Activated CD8-positive, alpha-beta T cell treated with anti-CD3 and anti-CD28 coated beads, Interleukin-2, amount 10 ng/mL, durations not matched to agents 7 days and 5 days (primary cell): ENCODE results near the gene DPYD. TPM values are rescaled to one million over a fixed set of nuclear protein-coding genes. Genes with fewer than 3 reads are reported as not detected.

Source experiments
- ATAC-seq: fragments of 150-1000 bp; cut with Tn5 transposase; one replicate; pipeline ENCODE4 v1.10.0; 2021; ENCODE audit warnings: moderate library complexity
- CTCF ChIA-PET: fragments of 350-600 bp; sonication (Branson Sonifier 250); formaldehyde crosslinking; loops from one replicate; lab custom pipeline; 2021; ENCODE audit warnings: antibody characterized with exemption; lab: Charles Lee
- POLR2A ChIA-PET: fragments of 350-600 bp; sonication (Branson Sonifier 250); formaldehyde crosslinking; loops from one replicate; lab custom pipeline; 2021; ENCODE audit warnings: antibody characterized with exemption; lab: Charles Lee
- DNase-seq: peaks from one replicate; pipeline ENCODE4 v3.0.0-alpha.2; 2020
- H3K27ac Mint-ChIP-seq: one replicate; pipeline ENCODE4 v1.8.0; 2021; ENCODE audit warnings: mild to moderate bottlenecking, mixed read lengths
- H3K27me3 Mint-ChIP-seq: one replicate; pipeline ENCODE4 v1.8.0; 2021; ENCODE audit warnings: low read depth, mixed read lengths
- H3K36me3 Mint-ChIP-seq: one replicate; pipeline ENCODE4 v1.8.0; 2021; ENCODE audit warnings: low read depth, mixed read lengths
- H3K4me1 Mint-ChIP-seq: one replicate; pipeline ENCODE4 v1.8.0; 2021; ENCODE audit warnings: low read depth, mixed read lengths
- H3K4me3 Mint-ChIP-seq: one replicate; pipeline ENCODE4 v1.8.0; 2021; ENCODE audit warnings: mild to moderate bottlenecking, mixed read lengths
- H3K9me3 Mint-ChIP-seq: one replicate; pipeline ENCODE4 v1.8.0; 2022; ENCODE audit warnings: mixed read lengths; ENCODE audit not compliant: insufficient read depth
- total RNA-seq, 2 experiments: library from RNA; stranded (reverse); gene quantifications; one replicate each; pipeline ENCODE4 v1.2.3, GENCODE V29; 2021

Gene DPYD
- total RNA-seq, 2 experiments from 2014 or later, result 41.1 to 43.3 TPM

- POLR2A ChIA-PET, result no interaction called here
Measured at GRCh38 chr1:97073169-97073568, 847.7 kb downstream of the DPYD start.

GRCh38 chr1:97071173-97071572 lies 849.7 kb downstream of the DPYD start:
- Mint-ChIP-seq H3K9me3 (no peaks in the 10 kb centered on the region), H3K4me1 (no peaks in the 10 kb centered on the region), H3K4me3 (no peak overlapping the region), H3K27me3 (no peaks in the 10 kb centered on the region), H3K27ac (no peak overlapping the region), H3K36me3 (no peaks in the 10 kb centered on the region)
- DNase-seq, result no peak
- ChIA-PET POLR2A (no interaction called here), CTCF (no interaction called here)
- ATAC-seq, result no peak

More at GRCh38 chr1:97073169-97073568, 847.7 kb downstream of the DPYD start:
- DNase-seq, result no peak
- Mint-ChIP-seq H3K4me1 (no peaks in the 10 kb centered on the region), H3K36me3 (no peaks in the 10 kb centered on the region), H3K9me3 (no peaks in the 10 kb centered on the region), H3K27me3 (no peaks in the 10 kb centered on the region), H3K27ac (no peak overlapping the region), H3K4me3 (no peak overlapping the region)
- ATAC-seq, result no peak
- CTCF ChIA-PET, result no interaction called here

GRCh38 chr1:97070376-97070775 lies 850.5 kb downstream of the DPYD start:
- Mint-ChIP-seq H3K4me1 (no peaks in the 10 kb centered on the region), H3K27ac (no peak overlapping the region), H3K4me3 (no peak overlapping the region), H3K9me3 (no peaks in the 10 kb centered on the region), H3K36me3 (no peaks in the 10 kb centered on the region), H3K27me3 (no peaks in the 10 kb centered on the region)
- no peak for DNase-seq
- CTCF ChIA-PET, result no interaction called here
- POLR2A ChIA-PET, result no interaction called here
- no peak for ATAC-seq

GRCh38 chr1:97069312-97069711 lies 851.5 kb downstream of the DPYD start:
- Mint-ChIP-seq H3K9me3 (no peaks in the 10 kb centered on the region), H3K4me1 (no peaks in the 10 kb centered on the region), H3K27ac (no peak overlapping the region), H3K36me3 (no peaks in the 10 kb centered on the region), H3K27me3 (no peaks in the 10 kb centered on the region), H3K4me3 (no peak overlapping the region)
- ATAC-seq (no peak), DNase-seq (no peak)
- CTCF ChIA-PET, result no interaction called here
- POLR2A ChIA-PET, result no interaction called here

- CTCF ChIA-PET, result no interaction called here
Measured at GRCh38 chr1:97066860-97067259, 854.0 kb downstream of the DPYD start.

GRCh38 chr1:97063532-97063931 lies 857.3 kb downstream of the DPYD start:
- ATAC-seq (no peak), DNase-seq (no peak)
- Mint-ChIP-seq H3K4me1 (no peaks in the 10 kb centered on the region), H3K4me3 (no peak overlapping the region), H3K27ac (no peak overlapping the region), H3K36me3 (no peaks in the 10 kb centered on the region), H3K9me3 (peaks cover 3% of the 10 kb centered on the region), H3K27me3 (no peaks in the 10 kb centered on the region)
- POLR2A ChIA-PET, result no interaction called here
- CTCF ChIA-PET, result no interaction called here

More at GRCh38 chr1:97066860-97067259, 854.0 kb downstream of the DPYD start:
- Mint-ChIP-seq H3K27me3 (no peaks in the 10 kb centered on the region), H3K4me3 (no peak overlapping the region), H3K36me3 (no peaks in the 10 kb centered on the region), H3K4me1 (no peaks in the 10 kb centered on the region), H3K27ac (no peak overlapping the region), H3K9me3 (no peaks in the 10 kb centered on the region)
- POLR2A ChIA-PET, result no interaction called here
- no peak for DNase-seq
- ATAC-seq, result no peak

- Mint-ChIP-seq H3K27ac (no peak overlapping the region), H3K9me3 (peaks cover 7% of the 10 kb centered on the region), H3K4me1 (no peaks in the 10 kb centered on the region), H3K4me3 (no peak overlapping the region), H3K27me3 (no peaks in the 10 kb centered on the region), H3K36me3 (no peaks in the 10 kb centered on the region)
- DNase-seq (no peak), ATAC-seq (no peak)
- ChIA-PET POLR2A (no interaction called here), CTCF (no interaction called here)
Measured at GRCh38 chr1:97061604-97062003, 859.2 kb downstream of the DPYD start.

- Mint-ChIP-seq H3K4me3 (no peak overlapping the region), H3K27ac (no peak overlapping the region), H3K27me3 (no peaks in the 10 kb centered on the region), H3K36me3 (no peaks in the 10 kb centered on the region), H3K4me1 (no peaks in the 10 kb centered on the region), H3K9me3 (peaks cover 7% of the 10 kb centered on the region)
- DNase-seq, result no peak
- no peak for ATAC-seq
- POLR2A ChIA-PET, result no interaction called here
- CTCF ChIA-PET, result no interaction called here
Measured at GRCh38 chr1:97056386-97056785, 864.4 kb downstream of the DPYD start.

- Mint-ChIP-seq H3K4me3 (no peak overlapping the region), H3K9me3 (peaks cover 4% of the 10 kb centered on the region), H3K36me3 (no peaks in the 10 kb centered on the region), H3K27ac (no peak overlapping the region), H3K4me1 (no peaks in the 10 kb centered on the region), H3K27me3 (no peaks in the 10 kb centered on the region)
- DNase-seq (no peak), ATAC-seq (no peak)
- CTCF ChIA-PET, result no interaction called here
- POLR2A ChIA-PET, result no interaction called here
Measured at GRCh38 chr1:97053268-97053667, 867.6 kb downstream of the DPYD start.

- Mint-ChIP-seq H3K9me3 (no peaks in the 10 kb centered on the region), H3K4me1 (no peaks in the 10 kb centered on the region), H3K27ac (no peak overlapping the region), H3K36me3 (no peaks in the 10 kb centered on the region), H3K4me3 (no peak overlapping the region), H3K27me3 (no peaks in the 10 kb centered on the region)
- ATAC-seq (no peak), DNase-seq (no peak)
- ChIA-PET POLR2A (no interaction called here), CTCF (no interaction called here)
Measured at GRCh38 chr1:97051823-97052222, 869.0 kb downstream of the DPYD start.

- H3K4me1 Mint-ChIP-seq, result no peaks in the 10 kb centered on the region
- DNase-seq (no peak), ATAC-seq (no peak)
- ChIA-PET POLR2A (no interaction called here), CTCF (no interaction called here)
- H3K27ac Mint-ChIP-seq, result no peak overlapping the region
- H3K4me3 Mint-ChIP-seq, result no peak overlapping the region
- no peaks in the 10 kb centered on the region for H3K27me3 Mint-ChIP-seq
- no peaks in the 10 kb centered on the region for H3K9me3 Mint-ChIP-seq
- H3K36me3 Mint-ChIP-seq, result no peaks in the 10 kb centered on the region
Measured at GRCh38 chr1:97050506-97050905, 870.3 kb downstream of the DPYD start.

GRCh38 chr1:97047421-97047793 lies 873.4 kb downstream of the DPYD start:
- H3K27me3 Mint-ChIP-seq, result no peaks in the 10 kb centered on the region
- CTCF ChIA-PET, result no interaction called here
- H3K4me3 Mint-ChIP-seq, result no peak overlapping the region
- no peak overlapping the region for H3K27ac Mint-ChIP-seq
- no peaks in the 10 kb centered on the region for H3K4me1 Mint-ChIP-seq
- H3K9me3 Mint-ChIP-seq, result no peaks in the 10 kb centered on the region
- ATAC-seq (no peak), DNase-seq (no peak)
- POLR2A ChIA-PET, result no interaction called here
- no peaks in the 10 kb centered on the region for H3K36me3 Mint-ChIP-seq

- Mint-ChIP-seq H3K27me3 (no peaks in the 10 kb centered on the region), H3K4me1 (no peaks in the 10 kb centered on the region), H3K27ac (no peak overlapping the region), H3K4me3 (no peak overlapping the region), H3K36me3 (no peaks in the 10 kb centered on the region), H3K9me3 (no peaks in the 10 kb centered on the region)
- no peak for DNase-seq
- CTCF ChIA-PET, result no interaction called here
- POLR2A ChIA-PET, result no interaction called here
- no peak for ATAC-seq
Measured at GRCh38 chr1:97046765-97047420, 873.9 kb downstream of the DPYD start.
